NK-92 (cell line): ENCODE results near the gene PIGP.
"Not testable (repeated sequence)": the region's sequence is repeated elsewhere in the genome, so short reads cannot be mapped to it uniquely, and the experiment has no call there.

Experiments used
- DNase-seq: peaks from one replicate; lab custom pipeline; 2025; ENCODE audit not compliant: unreplicated experiment; lab: John Stamatoyannopoulos, UW

PIGP gene

DNA sequence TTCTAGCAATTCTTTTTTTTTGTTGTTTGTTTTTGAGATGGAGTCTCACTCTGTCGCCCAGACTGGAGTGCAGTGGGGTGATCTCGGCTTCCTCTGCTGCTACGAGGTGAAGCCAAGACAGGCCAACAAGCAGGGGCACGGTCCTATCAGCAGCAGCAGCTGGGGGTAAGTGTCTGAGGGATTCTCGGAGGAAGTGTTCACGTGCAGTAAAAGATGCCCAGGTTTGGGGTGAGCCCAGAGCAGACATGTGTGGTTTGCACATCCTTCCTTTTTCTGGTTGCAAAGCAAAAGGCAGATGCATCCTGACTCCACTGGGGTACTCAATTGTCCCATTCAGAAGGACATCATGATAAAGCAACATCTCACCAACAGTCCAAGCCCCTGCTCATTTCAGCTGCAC lies 27.7 kb downstream of the PIGP start:
- no peak for DNase-seq

DNA sequence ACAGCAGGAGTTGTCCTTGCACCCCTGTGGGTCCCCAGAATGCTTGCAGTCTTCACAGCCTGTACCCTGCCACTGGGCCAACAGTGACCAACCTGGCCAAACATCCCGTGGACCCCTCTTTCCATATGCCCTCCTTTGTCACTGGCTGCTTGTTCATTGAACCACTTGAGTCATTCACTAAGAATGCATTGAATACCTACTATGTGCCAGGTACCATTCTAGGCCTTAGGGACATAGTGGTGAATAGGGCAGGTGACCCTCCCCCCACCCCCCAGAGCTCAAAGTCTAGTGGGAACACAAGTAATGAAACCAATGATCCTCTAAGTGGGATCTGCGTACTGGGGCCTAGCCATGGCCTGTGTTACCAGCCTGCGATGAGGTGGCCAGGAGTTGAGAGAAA lies 28.2 kb downstream of the PIGP start:
- no peak for DNase-seq

DNA sequence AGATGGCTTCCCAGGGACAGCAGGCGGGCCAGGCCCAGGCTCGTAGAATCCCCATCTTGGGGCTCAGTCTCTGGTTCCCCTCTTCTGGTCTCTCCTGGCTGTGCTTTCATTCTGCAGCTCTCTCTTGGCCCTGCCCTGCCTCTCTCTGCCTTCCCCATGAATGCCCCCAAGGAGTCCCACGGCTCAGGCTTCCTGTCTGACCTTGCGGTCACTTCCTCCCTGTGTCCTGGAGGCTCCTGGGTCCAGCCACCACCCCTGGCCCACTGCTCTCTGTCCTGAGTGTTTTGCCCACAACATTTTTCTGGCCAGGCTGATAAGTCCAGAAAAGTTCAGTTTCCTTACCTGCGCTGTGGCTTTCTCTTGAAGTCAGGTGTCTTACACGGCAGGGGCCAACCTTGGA lies 29.1 kb downstream of the PIGP start:
- no peak for DNase-seq

DNA sequence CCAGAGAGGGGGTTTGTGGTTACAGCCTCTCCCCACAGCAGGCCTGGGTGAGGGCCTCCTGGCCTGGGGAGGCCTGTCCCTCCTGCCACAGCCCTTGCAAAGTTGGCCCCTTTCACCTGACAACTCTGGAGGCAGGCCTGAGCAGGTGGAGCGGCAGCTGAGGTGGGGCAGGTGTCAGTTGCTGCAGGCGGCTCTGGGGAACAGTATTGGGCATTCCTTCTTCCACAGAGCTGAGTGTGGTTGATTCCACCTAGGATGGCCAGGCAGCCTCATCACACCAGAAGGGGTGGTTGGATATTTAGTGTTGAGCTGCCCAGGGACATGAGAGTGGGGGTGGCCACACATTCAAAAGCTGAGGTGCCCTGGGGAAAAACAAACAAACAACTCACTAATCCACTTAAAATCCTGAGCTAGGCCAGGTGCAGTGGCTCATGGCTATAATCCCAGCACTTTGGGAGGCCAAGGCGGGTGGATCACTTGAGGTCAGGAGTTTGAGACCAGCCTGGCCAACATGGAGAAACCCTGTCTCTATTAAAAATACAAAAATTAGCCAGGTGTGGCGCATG lies 31.1 kb downstream of the PIGP start:
- DNase-seq: no peak

DNA sequence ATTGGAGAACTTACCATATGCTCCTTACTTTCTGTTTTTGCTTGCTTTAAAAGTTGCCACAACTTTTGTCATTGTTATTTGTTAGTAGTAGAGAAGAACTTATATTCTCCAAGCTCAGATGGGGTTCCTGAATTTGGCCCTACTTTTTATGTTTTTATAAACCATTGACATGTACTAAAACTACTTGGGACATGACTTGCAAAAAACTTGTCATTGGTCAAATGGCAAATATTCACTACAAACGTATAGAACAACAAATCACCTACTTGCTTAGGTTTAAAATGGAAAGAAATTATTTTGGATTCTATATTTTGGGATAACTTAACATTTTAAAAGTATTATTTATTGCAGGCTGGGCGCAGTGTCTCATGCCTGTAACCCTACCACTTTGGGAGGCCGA lies 32.7 kb downstream of the PIGP start:
- DNase-seq: no peak

DNA sequence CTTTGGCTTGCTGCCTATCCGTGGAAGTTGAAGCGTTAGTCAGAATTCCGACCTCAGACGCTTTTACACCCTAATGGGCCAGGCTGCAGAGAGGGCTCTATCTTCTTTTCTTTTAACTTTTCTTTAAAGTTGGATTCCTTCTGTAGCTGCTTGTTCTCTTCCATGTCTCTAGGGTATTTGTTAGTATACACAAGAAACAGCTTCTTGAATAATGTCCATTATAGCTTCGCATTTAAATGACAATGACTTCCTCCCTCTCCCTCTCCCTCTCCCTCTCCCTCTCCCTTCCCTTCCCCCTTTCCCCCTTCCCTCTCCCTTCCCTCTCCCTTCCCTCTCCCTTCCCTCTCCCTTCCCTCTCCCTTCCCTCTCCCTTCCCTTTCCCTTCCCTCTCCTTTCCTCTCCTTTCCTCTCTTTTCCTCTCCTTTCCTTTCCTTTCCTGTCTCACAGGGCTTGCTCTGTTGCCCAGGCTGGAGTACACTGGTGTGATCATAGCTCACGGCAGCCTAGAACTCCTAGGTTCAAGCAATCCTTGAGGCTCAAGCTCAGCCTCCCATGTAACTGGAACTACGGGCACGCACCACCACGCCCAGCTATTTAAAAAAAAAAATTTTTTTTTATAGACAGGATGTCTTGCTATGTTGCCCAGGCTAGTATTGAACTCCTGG lies 33.3 kb downstream of the PIGP start:
- no peak for DNase-seq

DNA sequence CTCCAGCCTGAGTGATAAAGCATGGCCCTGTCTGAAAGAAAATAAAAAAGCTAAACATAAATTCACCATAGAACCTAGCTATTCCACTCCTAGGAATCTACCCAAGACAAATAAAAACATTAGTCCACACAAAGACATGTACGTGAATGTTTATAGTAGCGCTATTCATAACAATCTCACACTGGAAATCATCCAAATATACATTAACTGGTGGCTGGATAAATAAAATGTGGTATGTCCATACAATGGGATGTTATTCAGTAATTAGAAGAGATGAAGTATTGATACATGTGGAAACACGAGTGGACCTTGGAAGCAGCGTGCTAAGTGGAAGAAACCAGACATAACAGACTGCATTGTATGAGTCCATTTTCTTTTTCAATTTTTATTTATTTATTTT lies 36.7 kb downstream of the PIGP start:
- DNase-seq: no peak

DNA sequence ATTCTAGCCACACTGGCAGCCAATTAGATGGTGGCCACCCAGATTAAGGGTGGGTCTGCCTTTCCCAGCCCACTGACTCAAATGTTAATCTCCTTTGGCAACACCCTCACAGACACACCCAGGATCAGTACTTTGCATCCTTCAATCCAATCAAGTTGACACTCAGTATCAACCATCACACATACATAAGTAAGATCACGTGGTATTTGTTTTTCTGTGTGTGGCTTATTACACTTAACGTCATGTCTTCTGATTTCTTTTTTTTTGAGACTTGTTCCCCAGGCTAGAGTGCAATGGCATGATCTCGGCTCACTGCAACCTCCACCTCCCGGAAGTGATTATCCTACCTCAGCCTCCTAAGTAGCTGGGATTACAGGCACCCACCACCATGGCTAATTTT lies 38.5 kb downstream of the PIGP start:
- not testable (repeated sequence) for DNase-seq

DNA sequence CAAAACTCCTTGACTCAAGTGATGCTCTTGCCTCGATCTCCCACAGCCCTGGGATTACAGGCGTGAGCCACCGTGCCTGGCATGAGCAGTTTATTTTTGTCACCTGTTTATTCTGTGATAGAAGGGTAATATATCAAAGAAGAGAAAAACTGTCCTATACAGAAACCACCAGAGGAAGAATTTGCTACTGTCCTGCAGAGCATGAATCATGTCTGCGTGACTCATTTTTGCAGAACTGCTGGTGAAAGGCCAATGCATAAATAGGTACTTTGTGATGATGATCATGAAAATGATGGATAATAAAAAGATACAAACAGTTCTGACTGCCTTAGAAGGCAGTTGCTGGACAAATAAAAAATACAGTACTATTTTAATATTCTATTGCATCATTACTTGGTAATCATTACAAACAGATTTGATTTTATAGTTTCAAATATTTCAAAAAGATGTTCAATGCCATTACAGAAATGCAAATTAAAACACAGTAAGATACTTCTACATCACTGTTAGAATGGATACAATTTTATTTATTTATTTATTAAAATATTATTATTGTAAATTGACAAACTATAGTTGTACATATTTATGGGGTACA lies 39.9 kb downstream of the PIGP start:
- DNase-seq: no peak

DNA sequence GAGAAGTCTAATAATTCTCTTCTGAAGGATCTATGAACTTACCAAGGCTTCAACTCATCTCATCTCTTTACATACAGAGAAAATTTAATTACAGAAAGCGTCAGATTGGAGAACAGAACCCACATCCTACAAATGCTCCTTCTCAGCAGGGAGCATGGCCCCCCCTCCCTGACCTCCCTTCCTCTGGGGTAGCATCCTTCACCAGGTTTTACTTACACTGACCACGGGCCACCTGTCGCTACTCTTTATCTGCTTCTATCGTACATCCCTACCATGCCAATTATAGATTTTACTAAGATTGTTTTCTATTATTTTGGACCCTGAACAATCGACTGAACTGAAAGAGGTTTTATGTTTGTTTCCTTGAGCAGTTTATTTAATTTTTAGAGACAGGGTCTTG lies 40.6 kb downstream of the PIGP start:
- no peak for DNase-seq

DNA sequence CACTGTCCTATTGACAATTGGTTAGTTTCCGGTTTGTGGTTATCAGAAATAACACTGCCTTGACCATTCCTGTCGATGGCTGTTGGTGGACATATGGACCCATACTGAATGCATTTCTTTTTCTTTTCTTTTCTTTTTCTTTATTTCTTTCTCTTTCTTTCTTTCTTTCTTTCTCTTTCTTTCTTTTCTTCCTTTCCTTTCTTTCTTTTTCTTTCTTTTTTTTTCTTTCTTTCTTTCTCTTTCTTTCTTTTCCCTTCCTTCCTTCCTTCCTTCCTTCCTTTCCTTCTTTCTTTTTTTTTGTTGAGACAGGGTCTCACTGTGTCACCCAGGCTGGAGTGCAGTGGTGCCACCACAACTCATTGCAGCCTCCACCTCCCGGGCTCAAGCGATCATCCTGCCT lies 42.0 kb downstream of the PIGP start:
- DNase-seq: no peak

DNA sequence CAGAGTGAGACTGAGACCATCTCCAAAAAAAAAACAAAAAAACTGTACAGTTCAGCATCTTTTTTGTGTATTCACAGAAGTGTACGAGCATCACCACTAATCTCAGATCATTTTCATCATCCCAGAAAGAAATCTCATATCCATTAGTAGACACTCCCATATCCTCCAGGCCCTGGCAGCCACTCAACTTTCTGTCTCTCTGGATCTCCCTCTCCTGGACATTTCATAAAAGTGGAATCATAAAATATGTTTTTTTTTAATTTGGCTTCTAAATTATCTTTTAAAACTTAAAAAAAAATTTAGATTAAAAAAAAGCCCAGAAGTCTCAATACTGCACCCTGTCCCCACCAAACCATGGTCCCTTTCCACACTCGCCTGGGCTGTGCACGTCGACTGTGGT lies 44.3 kb downstream of the PIGP start:
- DNase-seq: no peak

DNA sequence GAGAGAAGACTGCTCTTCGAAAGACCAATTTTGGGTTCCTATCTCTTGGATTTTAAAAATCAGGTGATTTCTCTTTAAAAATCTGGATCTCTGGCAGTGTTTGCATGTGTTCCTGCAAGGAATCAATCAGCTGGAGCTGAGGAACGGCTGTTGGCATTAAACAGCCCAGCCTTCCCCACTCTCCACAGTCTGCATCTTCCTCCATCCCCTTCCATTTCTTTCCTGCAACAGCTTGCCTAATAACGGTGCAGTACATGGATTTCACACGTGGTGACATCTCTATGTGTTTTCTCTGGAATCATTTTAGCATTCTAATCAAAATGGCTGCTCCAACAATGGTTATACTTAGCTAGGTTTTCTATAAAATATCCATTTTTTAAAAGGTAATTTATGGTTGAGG lies 46.4 kb downstream of the PIGP start:
- no peak for DNase-seq

DNA sequence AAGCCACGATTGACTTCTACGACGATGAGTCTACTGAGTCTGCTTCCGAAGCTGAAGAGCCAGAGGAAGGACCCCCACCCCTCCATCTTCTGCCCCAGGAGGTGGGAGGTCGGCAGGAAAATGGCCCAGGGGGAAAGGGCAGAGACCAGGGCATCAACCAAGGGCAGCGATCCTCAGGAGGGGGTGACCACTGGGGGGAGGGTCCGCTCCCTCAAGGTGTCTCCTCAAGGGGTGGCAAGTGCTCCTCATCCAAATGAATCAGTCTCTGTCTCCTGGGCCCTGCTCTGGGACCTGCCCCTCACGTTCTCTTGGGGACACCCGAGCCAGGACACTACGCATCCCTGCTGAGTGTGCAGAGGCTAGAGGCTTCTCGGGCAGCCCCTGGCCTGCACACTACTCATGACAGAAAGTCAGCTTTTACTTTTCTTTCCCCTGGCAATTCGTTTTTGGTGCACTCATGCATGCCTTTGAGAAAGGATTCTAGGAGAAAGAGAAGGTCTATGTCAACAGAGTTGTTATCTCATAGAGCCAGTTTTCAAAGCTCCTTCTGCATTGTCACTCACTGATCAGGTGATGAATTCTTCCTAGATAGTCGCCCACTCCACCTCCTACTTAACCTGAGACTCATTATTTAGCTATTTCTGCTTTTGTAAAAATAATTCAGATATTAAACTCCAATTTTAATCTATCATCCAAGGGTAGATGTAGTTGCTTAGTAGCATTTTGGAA lies 54.8 kb downstream of the PIGP start:
- DNase-seq: no peak
